HUES48 (cell line): ENCODE results near the gene AQP2.

Experiments used
- H3K27ac ChIP-seq: one replicate; pipeline ENCODE4 v1.7.0; 2013; ENCODE audit warnings: low read depth, low read length, inconsistent platforms
- H3K27me3 ChIP-seq: 2 replicates; pipeline ENCODE4 v1.6.1; 2013; ENCODE audit warnings: mild to moderate bottlenecking, low read length; ENCODE audit not compliant: control insufficient read depth, insufficient read depth
- H3K36me3 ChIP-seq: 2 replicates; pipeline ENCODE4 v1.6.1; 2013; ENCODE audit warnings: low read length; ENCODE audit not compliant: control insufficient read depth, insufficient read depth
- H3K4me1 ChIP-seq: 2 replicates; pipeline ENCODE4 v1.6.1; 2013; ENCODE audit warnings: mild to moderate bottlenecking, low read length; ENCODE audit not compliant: control insufficient read depth, insufficient read depth
- H3K4me3 ChIP-seq: 2 replicates; pipeline ENCODE4 v1.5.1; 2013; ENCODE audit warnings: mild to moderate bottlenecking, low read depth, low read length
- H3K9ac ChIP-seq: 2 replicates; pipeline ENCODE4 v1.6.1; 2013; ENCODE audit warnings: mild to moderate bottlenecking, low read depth, low read length, moderate library complexity
- H3K9me3 ChIP-seq: 2 replicates; pipeline ENCODE4 v1.6.1; 2013; ENCODE audit warnings: low read length; ENCODE audit not compliant: control insufficient read depth, insufficient read depth

AQP2 gene

DNA sequence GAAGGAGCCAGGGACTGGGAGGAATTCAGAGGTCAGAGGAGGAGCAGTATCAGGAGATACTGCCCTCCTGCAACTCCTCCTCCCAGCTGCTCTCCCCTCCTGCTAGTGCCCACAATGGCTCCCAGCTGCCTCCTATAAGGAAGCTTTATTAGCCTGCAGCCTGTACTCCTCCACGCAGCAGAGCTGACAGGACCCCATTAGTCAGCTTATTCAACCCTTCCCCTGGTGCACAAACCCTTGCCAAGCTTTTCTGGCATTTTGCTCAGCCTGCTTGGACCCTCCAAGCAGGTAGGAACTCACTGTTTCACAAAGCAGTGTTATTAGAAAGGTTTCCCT lies 6.9 kb upstream of the AQP2 start:
- no peak overlapping the region for H3K27ac ChIP-seq
- no peak overlapping the region for H3K4me3 ChIP-seq
- no peaks in the 10 kb centered on the region for H3K36me3 ChIP-seq
- no peaks in the 10 kb centered on the region for H3K9me3 ChIP-seq
- H3K4me1 ChIP-seq, result peaks cover 32% of the 10 kb centered on the region
- no peaks in the 10 kb centered on the region for H3K27me3 ChIP-seq
- H3K9ac ChIP-seq, result no peak overlapping the region

DNA sequence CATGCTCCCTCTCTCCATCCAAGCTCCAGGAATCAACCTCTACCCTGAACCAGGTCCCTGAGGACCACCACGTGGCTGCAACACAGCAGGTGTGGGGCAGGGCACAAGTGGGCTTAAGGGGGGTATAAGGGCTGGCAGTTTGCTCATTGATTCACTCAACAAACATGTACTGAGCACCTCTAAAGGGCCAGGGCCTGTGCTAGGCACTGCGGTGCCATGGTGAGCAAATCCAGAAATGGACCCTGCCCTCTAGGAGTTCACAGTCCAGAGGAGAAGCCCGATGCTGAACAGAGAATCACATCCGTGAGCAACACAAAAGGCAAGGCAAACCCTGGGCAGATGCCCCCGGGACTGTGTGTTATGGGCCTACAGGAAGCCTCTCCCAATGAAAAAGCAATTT lies 6.5 kb upstream of the AQP2 start:
- H3K36me3 ChIP-seq, result no peaks in the 10 kb centered on the region
- no peak overlapping the region for H3K27ac ChIP-seq
- no peaks in the 10 kb centered on the region for H3K9me3 ChIP-seq
- peaks cover 32% of the 10 kb centered on the region for H3K4me1 ChIP-seq
- H3K9ac ChIP-seq, result no peak overlapping the region
- H3K4me3 ChIP-seq, result no peak overlapping the region
- H3K27me3 ChIP-seq, result no peaks in the 10 kb centered on the region

GRCh38 chr12:49944718-49945117 lies 5.8 kb upstream of the AQP2 start:
- Histone ChIP-seq H3K9ac (no peak overlapping the region), H3K4me1 (peaks cover 32% of the 10 kb centered on the region), H3K4me3 (no peak overlapping the region), H3K36me3 (no peaks in the 10 kb centered on the region), H3K9me3 (no peaks in the 10 kb centered on the region), H3K27me3 (no peaks in the 10 kb centered on the region), H3K27ac (no peak overlapping the region)

DNA sequence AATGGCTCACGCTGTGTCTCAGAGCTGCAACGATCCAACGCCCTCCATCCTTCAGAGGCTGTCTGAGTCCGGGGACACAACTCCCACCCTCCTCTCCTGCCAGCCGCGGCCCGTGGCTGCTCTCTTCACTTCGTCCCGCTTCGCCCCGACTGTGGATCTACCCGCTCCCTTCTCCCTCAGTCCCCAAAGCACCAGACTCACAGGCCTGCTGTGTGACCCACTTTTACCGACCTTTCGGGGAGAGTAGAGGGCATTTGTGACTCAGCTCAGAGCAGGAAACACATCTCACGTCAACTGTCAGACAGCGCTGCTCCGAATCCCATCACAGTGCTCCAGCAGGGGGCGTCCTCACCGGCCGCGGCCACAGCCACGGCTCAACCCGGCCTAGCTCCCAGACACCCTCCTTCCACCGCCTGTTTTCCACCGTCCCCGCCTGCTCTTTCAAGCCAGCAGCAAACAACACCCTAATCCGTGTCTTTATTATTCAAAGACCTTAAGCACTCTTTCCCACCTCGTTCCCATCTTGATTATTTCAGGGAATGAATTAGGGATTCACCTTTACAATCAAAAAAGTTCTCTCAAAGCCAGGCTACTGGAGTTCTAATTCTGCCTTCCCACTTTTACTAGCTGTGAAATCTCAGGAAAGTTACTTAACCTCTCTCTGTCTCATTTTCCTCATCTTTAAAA lies 5.0 kb upstream of the AQP2 start:
- no peak overlapping the region for H3K9ac ChIP-seq
- peak overlapping the region; percentile 73 for H3K27ac ChIP-seq
- H3K36me3 ChIP-seq, result no peaks in the 10 kb centered on the region
- no peaks in the 10 kb centered on the region for H3K27me3 ChIP-seq
- H3K4me1 ChIP-seq, result peaks cover 32% of the 10 kb centered on the region
- H3K4me3 ChIP-seq, result peak overlapping the region; percentile 17
- no peaks in the 10 kb centered on the region for H3K9me3 ChIP-seq

DNA sequence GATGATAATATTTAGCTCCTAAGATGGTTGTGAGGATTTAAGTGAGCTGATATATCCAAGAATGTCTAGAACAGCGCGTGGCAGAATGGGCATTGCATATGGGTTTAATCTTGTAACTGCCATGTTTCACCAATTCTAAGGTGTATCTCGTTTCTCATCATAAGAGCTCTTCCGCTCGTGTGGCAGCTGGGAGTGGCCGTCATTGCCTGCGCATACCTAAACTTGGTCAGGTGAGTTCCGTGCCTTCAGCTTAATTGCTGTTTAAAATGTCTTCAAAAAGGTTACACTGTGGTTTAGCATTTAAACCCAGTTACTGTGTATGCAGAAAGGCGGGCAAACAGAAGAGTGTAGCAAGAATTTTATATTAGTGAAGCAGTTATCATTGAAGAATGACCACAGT lies 4.5 kb upstream of the AQP2 start:
- Histone ChIP-seq H3K27ac (peak overlapping the region; percentile 73), H3K4me1 (peaks cover 32% of the 10 kb centered on the region), H3K9me3 (no peaks in the 10 kb centered on the region), H3K36me3 (no peaks in the 10 kb centered on the region), H3K27me3 (no peaks in the 10 kb centered on the region), H3K9ac (no peak overlapping the region), H3K4me3 (peak overlapping the region; percentile 17; the same call in 1 of the 2 replicates)

DNA sequence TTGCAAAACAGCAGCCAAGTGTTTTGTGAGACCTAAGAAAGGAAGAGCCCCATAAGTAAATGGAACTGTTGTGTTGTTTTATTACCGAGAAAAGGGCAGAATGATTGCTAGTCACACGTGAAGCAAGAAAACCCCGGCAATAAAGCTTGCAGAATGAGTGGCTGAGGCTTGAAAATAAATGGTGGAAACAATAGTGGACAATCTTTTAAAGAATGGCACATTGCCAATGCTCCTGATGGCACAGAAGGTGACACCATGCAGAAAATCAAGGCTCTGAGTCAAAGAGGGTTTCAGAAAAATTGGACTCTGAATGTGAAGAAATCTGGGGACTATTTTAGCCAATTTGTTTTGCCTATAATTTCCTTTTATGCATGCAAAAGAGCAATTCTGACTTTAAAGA lies 4.0 kb upstream of the AQP2 start:
- H3K4me3 ChIP-seq, result no peak overlapping the region
- H3K27me3 ChIP-seq, result no peaks in the 10 kb centered on the region
- no peaks in the 10 kb centered on the region for H3K36me3 ChIP-seq
- H3K4me1 ChIP-seq, result peaks cover 32% of the 10 kb centered on the region
- H3K27ac ChIP-seq, result no peak overlapping the region
- H3K9ac ChIP-seq, result no peak overlapping the region
- H3K9me3 ChIP-seq, result no peaks in the 10 kb centered on the region

DNA sequence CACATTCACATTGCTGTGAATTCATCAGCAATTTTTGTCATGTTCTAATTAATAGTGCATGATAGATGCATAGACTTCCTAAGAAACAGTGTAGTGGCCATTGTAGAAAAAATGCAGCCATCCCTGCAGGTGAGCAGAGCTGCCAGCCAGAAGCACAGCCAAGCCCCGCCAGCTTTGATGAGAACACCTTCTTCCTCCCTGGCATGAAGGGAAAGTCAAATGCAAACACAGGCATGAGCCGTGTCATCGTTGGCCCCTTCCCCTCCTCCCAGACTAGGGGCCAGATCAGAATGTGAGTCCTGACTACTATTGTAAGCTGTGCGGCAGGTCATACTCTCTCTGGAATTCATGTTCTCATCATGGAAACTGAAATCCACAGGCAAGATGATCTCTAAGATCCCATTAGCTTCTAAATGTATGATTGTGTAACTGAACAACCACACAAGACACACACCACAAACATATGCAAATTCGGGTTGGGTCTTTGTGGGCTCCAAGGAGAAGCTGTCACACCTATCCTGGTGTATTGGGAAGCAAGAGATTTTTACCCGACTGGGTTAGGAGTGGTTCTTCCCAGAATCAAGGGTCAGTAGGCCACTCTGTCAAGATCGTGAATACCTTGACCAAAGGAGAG lies 2.8 kb upstream of the AQP2 start:
- H3K9ac ChIP-seq, result no peak overlapping the region
- H3K36me3 ChIP-seq, result no peaks in the 10 kb centered on the region
- no peak overlapping the region for H3K4me3 ChIP-seq
- H3K27ac ChIP-seq, result no peak overlapping the region
- H3K4me1 ChIP-seq, result peaks cover 25% of the 10 kb centered on the region
- H3K27me3 ChIP-seq, result no peaks in the 10 kb centered on the region
- no peaks in the 10 kb centered on the region for H3K9me3 ChIP-seq

GRCh38 chr12:49948866-49949845 lies 1.4 kb upstream of the AQP2 start:
- no peak overlapping the region for H3K4me3 ChIP-seq
- H3K27ac ChIP-seq, result no peak overlapping the region
- peaks cover 21% of the 10 kb centered on the region for H3K4me1 ChIP-seq
- H3K9ac ChIP-seq, result no peak overlapping the region
- H3K9me3 ChIP-seq, result no peaks in the 10 kb centered on the region
- H3K27me3 ChIP-seq, result 0 out of 2 replicates have a peak, but pooled peaks cover under 1% of the 10 kb centered on the region
- no peaks in the 10 kb centered on the region for H3K36me3 ChIP-seq

GRCh38 chr12:49949866-49950265 lies 671 bp upstream of the AQP2 start:
- peaks cover 21% of the 10 kb centered on the region for H3K4me1 ChIP-seq
- peaks cover 7% of the 10 kb centered on the region for H3K27me3 ChIP-seq
- H3K9ac ChIP-seq, result no peak overlapping the region
- H3K27ac ChIP-seq, result no peak overlapping the region
- no peaks in the 10 kb centered on the region for H3K36me3 ChIP-seq
- no peak overlapping the region for H3K4me3 ChIP-seq
- H3K9me3 ChIP-seq, result no peaks in the 10 kb centered on the region

GRCh38 chr12:49951411-49952240 lies 1.1 kb downstream of the AQP2 start:
- Histone ChIP-seq H3K9ac (no peak overlapping the region), H3K4me3 (no peak overlapping the region), H3K27ac (no peak overlapping the region), H3K36me3 (no peaks in the 10 kb centered on the region), H3K27me3 (peaks cover 25% of the 10 kb centered on the region), H3K4me1 (peaks cover 9% of the 10 kb centered on the region), H3K9me3 (no peaks in the 10 kb centered on the region)
